GM19240 (cell line): Measurements from ENCODE around the gene SMOC1.
A peak's percentile ranks its signal among the peaks of the same experiment; 100 is the strongest.

Source experiments
- DNase-seq: peaks from one replicate; pipeline ENCODE4 v3.0.0; 2011; ENCODE audit warnings: low spot score; ENCODE audit not compliant: insufficient read length

Gene SMOC1

GRCh38 chr14:70006699-70007098, 127.5 kb downstream of the SMOC1 start:
- DNase-seq: no peak

DNA sequence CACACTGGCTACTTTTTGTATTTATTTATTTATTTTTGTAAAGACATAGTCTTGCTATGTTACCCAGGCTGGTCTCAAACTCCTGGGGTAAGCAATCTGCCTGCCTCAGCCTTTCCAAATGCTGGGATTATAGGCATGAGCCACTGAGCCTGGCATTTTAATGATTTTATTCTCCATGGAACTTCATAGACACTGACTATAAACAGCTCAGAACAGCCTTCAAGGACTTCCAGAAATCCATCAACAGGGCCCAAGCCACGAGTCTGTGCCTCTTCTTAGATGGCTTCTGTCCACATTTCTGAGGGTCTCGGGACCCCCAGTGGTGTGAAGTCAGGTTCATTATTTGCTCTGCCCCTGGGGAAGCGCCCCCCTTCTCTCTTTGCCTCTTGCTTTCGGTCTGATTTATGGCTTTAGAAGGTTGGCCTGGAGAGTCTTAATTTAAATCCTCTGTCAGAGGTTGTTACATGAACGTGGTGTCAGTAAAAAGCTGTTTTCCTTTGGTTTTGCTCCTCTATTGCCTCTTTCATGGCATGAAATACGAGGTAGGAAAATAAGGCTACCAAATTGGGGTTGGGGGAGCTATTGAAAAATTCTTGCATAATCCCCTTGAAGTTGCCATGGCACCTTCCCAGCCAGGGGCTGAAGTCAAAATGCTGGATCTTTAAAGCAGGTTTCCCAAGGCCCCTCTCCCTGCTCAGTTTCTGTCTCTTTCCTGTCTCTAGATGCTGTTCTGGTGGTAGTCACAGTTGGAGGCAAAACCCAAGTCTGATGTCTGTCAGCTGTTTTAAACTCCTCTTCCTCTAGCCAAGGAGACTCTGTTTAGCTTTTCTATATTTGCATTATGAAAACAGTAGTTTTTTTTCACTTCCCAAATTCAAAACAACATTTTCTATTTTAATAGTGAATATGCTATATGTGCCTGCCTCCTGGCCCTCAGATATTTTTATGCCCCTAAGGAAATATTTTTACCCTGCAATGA, 129.4 kb downstream of the SMOC1 start:
- DNase-seq: no peak

GRCh38 chr14:70009961-70010360, 130.7 kb downstream of the SMOC1 start:
- DNase-seq: no peak

GRCh38 chr14:70011098-70011497, 131.9 kb downstream of the SMOC1 start:
- DNase-seq: no peak

GRCh38 chr14:70011708-70012107, 132.5 kb downstream of the SMOC1 start:
- no peak for DNase-seq

- peak; percentile 48 for DNase-seq
Observed at GRCh38 chr14:70013271-70013873, 134.2 kb downstream of the SMOC1 start.

DNA sequence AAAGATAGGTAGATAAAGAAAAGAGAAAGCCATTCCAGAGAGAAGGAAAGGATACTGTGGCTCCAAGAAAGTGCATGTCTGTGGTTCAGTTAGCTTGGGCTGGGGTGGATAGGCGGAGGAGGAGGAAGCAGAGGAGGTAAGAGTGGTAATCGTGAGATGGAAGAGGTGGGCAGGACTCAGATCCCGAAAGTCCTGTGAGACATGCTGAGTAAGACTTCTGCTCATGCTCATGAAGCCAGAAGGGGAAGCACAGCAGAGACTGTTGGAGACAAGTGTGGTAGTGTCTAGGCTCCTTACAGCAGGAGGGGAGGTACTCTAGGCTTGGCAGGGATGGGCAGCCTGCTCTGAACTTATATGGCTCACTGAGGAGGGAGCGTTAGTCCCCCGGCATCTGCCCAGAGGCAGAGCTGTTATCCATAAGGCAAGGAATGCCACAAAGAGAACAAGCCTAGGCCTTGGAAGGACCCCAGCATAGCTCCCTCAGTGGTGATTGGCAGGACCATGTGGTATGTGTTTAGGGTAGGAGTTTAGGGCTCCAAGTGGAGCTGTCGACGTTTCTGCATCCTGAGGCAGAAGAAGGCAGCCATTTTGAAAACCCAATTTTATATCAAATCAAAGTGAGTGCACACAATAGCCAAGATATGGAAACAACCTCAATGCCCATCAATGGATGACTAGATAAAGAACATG, 135.3 kb downstream of the SMOC1 start:
- DNase-seq: no peak

- no peak for DNase-seq
Observed at GRCh38 chr14:70018230-70018629, 139.0 kb downstream of the SMOC1 start.

GRCh38 chr14:70018713-70019211, 139.5 kb downstream of the SMOC1 start:
- DNase-seq: no peak

GRCh38 chr14:70019695-70020094, 140.5 kb downstream of the SMOC1 start:
- no peak for DNase-seq

- DNase-seq: no peak
Observed at GRCh38 chr14:70020352-70021170, 141.3 kb downstream of the SMOC1 start.

DNA sequence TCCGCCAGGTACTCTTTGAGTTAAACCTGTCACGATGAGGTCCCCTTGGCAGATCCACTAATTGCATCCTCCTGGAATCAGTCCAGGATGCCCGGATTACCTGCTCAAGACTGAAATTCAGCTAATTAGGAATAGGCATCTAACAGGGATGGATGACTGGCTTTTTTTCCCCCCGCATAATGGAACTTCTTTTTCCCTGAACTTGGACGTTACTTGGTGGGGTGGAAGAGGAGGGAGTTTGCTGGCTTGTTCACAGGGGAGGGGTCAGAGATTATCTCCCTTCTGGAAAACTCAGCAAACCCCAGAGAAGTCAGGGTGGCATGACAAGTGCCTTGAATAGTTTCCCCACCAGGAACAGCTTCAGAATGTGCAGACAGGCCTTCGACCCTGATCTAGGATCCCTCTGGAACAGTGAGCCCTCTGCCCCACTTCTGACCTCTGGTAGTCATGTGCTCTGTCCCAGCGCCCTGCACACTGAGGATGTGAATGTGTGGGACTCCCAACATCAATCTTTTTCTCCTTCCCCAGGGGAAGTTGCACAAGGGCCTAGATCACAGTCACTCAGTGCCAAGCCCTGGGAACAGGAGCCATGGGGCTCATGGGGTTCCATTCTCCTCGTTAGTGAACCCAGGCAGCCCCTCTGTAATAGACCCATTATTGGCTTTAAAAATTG, 142.5 kb downstream of the SMOC1 start:
- DNase-seq: no peak

DNA sequence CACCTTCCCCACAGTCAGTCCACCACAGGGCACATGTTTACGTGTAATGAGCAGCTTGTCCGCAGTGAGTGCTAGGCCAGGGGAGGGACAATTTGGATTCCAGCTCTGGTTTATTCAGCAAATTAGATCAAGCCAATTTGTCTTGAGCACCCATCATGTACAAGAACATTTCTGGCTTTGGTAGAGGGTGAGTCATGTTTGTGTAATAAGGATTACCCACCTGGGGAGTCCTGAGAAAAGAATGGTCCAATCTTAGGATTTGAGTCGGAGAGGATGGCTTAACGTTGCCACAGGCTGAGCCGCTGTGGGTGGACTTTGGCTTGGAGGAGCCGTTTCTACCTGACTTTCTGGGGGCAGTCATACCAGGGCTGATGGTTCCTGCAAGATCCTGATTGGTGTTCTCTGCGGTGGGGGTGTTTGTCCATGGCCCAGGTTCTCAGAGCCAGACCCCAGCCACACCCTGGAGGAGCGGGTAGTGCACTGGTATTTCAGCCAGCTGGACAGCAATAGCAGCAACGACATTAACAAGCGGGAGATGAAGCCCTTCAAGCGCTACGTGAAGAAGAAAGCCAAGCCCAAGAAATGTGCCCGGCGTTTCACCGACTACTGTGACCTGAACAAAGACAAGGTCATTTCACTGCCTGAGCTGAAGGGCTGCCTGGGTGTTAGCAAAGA, 143.7 kb downstream of the SMOC1 start:
- DNase-seq: no peak

- no peak for DNase-seq
Observed at GRCh38 chr14:70023871-70024270, 144.7 kb downstream of the SMOC1 start.

GRCh38 chr14:70027785-70028428, 148.7 kb downstream of the SMOC1 start:
- peak; percentile 81 for DNase-seq

- no peak for DNase-seq
Observed at GRCh38 chr14:70029296-70030132, 150.3 kb downstream of the SMOC1 start.

DNA sequence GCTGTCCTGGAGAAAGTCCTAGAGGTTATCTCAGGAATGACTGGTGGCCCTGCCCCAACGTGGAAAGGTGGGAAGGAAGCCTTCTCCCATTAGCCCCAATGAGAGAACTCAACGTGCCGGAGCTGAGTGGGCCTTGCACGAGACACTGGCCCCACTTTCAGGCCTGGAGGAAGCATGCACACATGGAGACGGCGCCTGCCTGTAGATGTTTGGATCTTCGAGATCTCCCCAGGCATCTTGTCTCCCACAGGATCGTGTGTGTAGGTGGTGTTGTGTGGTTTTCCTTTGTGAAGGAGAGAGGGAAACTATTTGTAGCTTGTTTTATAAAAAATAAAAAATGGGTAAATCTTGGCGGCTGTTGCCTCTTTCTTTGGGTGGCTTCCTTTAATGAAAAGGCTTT, 152.8 kb downstream of the SMOC1 start:
- DNase-seq: no peak

GRCh38 chr14:70032447-70032846, 153.2 kb downstream of the SMOC1 start:
- DNase-seq: no peak

- no peak for DNase-seq
Observed at GRCh38 chr14:70033116-70033515, 153.9 kb downstream of the SMOC1 start.
